K562 (cell line): ENCODE data around the gene NPIPB2.

Experiments
- EZH2 ChIP-seq: IDR thresholded peaks from 2 replicates; pipeline ENCODE4 v1.6.1; 2012; ENCODE audit warnings: low read depth, mild to moderate bottlenecking, inconsistent platforms, low read length, borderline replicate concordance
- TF ChIP-seq, protein P1 (sequence below): sonication (generic); formaldehyde crosslinking; IDR thresholded peaks from 2 replicates; pipeline ENCODE4 v1.8.1; 2023; ENCODE audit warnings: mild to moderate bottlenecking, missing genetic modification reagents

DNA sequence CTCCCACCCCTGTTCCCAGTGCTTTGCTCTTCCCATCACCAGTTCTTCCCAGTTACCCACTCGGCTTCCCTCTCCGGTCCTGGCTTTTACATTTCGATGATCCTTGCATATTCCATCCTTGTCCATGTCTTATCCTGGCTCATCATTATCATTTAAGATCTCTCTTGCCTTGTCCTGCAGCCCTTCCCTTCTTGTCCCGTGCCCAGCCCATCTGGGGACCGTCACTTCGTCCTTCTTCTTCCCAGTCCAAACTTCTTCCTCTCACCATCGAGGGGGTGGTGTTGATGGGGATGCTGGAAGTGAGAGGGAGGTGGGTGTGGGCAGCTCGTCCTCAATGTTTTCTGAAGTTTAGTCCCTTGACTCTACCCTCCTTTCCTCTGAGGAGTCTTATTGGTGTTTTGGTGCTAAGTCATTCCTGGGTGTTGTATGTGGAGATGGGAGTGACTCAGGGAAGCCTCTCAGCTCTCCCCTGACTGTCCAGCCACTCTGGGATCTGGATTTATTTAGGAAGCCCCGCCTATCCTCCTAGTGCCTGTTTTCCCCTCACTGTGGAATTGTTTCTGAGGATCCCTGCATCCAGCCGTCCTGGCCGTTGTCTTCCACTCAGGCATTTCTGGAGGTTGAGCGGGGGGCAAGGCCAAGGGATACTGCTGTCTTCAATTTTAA lies 35.7 kb upstream of the NPIPB2 start:
- TF ChIP-seq, protein P1, sequence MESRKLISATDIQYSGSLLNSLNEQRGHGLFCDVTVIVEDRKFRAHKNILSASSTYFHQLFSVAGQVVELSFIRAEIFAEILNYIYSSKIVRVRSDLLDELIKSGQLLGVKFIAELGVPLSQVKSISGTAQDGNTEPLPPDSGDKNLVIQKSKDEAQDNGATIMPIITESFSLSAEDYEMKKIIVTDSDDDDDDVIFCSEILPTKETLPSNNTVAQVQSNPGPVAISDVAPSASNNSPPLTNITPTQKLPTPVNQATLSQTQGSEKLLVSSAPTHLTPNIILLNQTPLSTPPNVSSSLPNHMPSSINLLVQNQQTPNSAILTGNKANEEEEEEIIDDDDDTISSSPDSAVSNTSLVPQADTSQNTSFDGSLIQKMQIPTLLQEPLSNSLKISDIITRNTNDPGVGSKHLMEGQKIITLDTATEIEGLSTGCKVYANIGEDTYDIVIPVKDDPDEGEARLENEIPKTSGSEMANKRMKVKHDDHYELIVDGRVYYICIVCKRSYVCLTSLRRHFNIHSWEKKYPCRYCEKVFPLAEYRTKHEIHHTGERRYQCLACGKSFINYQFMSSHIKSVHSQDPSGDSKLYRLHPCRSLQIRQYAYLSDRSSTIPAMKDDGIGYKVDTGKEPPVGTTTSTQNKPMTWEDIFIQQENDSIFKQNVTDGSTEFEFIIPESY, result no peak
- no peak for TF ChIP-seq EZH2
